ENCODE data around the gene ARHGEF39. TPM values are rescaled to one million over a fixed set of nuclear protein-coding genes. Genes with fewer than 3 reads are reported as not detected.
A peak's percentile ranks its signal among the peaks of the same experiment; 100 is the strongest.

ARHGEF39 gene
- total RNA-seq, 1 donor from 2014 or later = 1.0 TPM

- Mint-ChIP-seq H3K4me3 (ENCODE audit: unreplicated experiment) (peak within 1 kb of the TSS; percentile 87), H3K36me3 (ENCODE audit: low read depth, unreplicated experiment) (no peaks in the 10 kb centered on the region), H3K9me3 (ENCODE audit: unreplicated experiment) (no peaks in the 10 kb centered on the region), H3K4me1 (ENCODE audit: low read depth, unreplicated experiment) (peaks cover 12% of the 10 kb centered on the region), H3K27me3 (ENCODE audit: low read depth, unreplicated experiment) (no peaks in the 10 kb centered on the region), H3K27ac (ENCODE audit: unreplicated experiment) (peak within 1 kb of the TSS; percentile 75)
- peaks cover 11% of the 10 kb centered on the region for H3K79me2 ChIP-seq (ENCODE audit: insufficient read depth, low read length)
- no peaks in the 10 kb centered on the region for H3K9me3 ChIP-seq (ENCODE audit: insufficient read depth, low read depth, low read length)
- peak within 1 kb of the TSS; percentile 78 for H3K4me3 ChIP-seq (ENCODE audit: insufficient read depth, low read depth, low read length)
- DNase-seq (ENCODE audit: low read depth) = peak; percentile 99
- FAIRE-seq = no peak
- peaks cover 15% of the 10 kb centered on the region for H3K4me1 ChIP-seq (ENCODE audit: insufficient read depth, low read length)
- peak within 1 kb of the TSS; percentile 92 for H2AFZ ChIP-seq (ENCODE audit: low read depth, low read length)
- H3K4me2 ChIP-seq (ENCODE audit: low read length) = peak within 1 kb of the TSS; percentile 86
- peaks cover 8% of the 10 kb centered on the region for H4K20me1 ChIP-seq (ENCODE audit: insufficient read depth, low read length)
- H3K27ac ChIP-seq (ENCODE audit: low read depth, low read length) = peak within 1 kb of the TSS; percentile 100
- H3K27me3 ChIP-seq (ENCODE audit: insufficient read depth, low read length) = no peaks in the 10 kb centered on the region
- H3K36me3 ChIP-seq (ENCODE audit: insufficient read depth, low read length) = peaks cover 6% of the 10 kb centered on the region
- TF ChIP-seq CTCF (IDR thresholded peaks at IDR 0.05; ENCODE audit: insufficient read depth, low read depth, low read length) (no peak), EZH2 (IDR thresholded peaks at IDR 0.05; ENCODE audit: insufficient read depth, low read length) (no peak)
- peak within 1 kb of the TSS; percentile 92 for H3K9ac ChIP-seq (ENCODE audit: low read length)
Measured at GRCh38 chr9:35657546-35658136, 7.4 kb downstream of the ARHGEF39 start, which contains the start of gene RMRP. Gene RMRP (minus strand): TSS chr9:35658019.

- H3K27me3 Mint-ChIP-seq (ENCODE audit: low read depth, unreplicated experiment) = no peaks in the 10 kb centered on the region
- DNase-seq (ENCODE audit: low read depth) (peak; percentile 47), FAIRE-seq (no peak)
- Histone ChIP-seq H3K27ac (ENCODE audit: low read depth, low read length) (peak overlapping the region; percentile 59), H3K4me2 (ENCODE audit: low read length) (peak overlapping the region; percentile 86), H3K79me2 (ENCODE audit: insufficient read depth, low read length) (peaks cover 11% of the 10 kb centered on the region), H3K36me3 (ENCODE audit: insufficient read depth, low read length) (peaks cover 4% of the 10 kb centered on the region), H3K4me1 (ENCODE audit: insufficient read depth, low read length) (peaks cover 15% of the 10 kb centered on the region), H2AFZ (ENCODE audit: low read depth, low read length) (peak overlapping the region; percentile 58), H3K27me3 (ENCODE audit: insufficient read depth, low read length) (no peaks in the 10 kb centered on the region), H3K4me3 (ENCODE audit: insufficient read depth, low read depth, low read length) (peak overlapping the region; percentile 31), H3K9ac (ENCODE audit: low read length) (peak overlapping the region; percentile 68), H4K20me1 (ENCODE audit: insufficient read depth, low read length) (peaks cover 8% of the 10 kb centered on the region), H3K9me3 (ENCODE audit: insufficient read depth, low read depth, low read length) (no peaks in the 10 kb centered on the region)
- no peak for TF ChIP-seq CTCF (IDR thresholded peaks at IDR 0.05; ENCODE audit: insufficient read depth, low read depth, low read length)
- no peak for TF ChIP-seq EZH2 (IDR thresholded peaks at IDR 0.05; ENCODE audit: insufficient read depth, low read length)
- H3K27ac Mint-ChIP-seq (ENCODE audit: unreplicated experiment) = peak overlapping the region; percentile 72
- peak overlapping the region; percentile 14 for H3K4me3 Mint-ChIP-seq (ENCODE audit: unreplicated experiment)
- H3K36me3 Mint-ChIP-seq (ENCODE audit: low read depth, unreplicated experiment) = no peaks in the 10 kb centered on the region
- H3K9me3 Mint-ChIP-seq (ENCODE audit: unreplicated experiment) = no peaks in the 10 kb centered on the region
- H3K4me1 Mint-ChIP-seq (ENCODE audit: low read depth, unreplicated experiment) = peaks cover 11% of the 10 kb centered on the region
Measured at GRCh38 chr9:35656831-35657545, 8.0 kb downstream of the ARHGEF39 start.

GRCh38 chr9:35656348-35656747 lies 8.6 kb downstream of the ARHGEF39 start:
- TF ChIP-seq CTCF (IDR thresholded peaks at IDR 0.05; ENCODE audit: insufficient read depth, low read depth, low read length) = no peak
- TF ChIP-seq EZH2 (IDR thresholded peaks at IDR 0.05; ENCODE audit: insufficient read depth, low read length) = no peak
- H4K20me1 ChIP-seq (ENCODE audit: insufficient read depth, low read length) = peaks cover 8% of the 10 kb centered on the region
- Mint-ChIP-seq H3K27ac (ENCODE audit: unreplicated experiment) (no peak overlapping the region), H3K9me3 (ENCODE audit: unreplicated experiment) (no peaks in the 10 kb centered on the region), H3K4me3 (ENCODE audit: unreplicated experiment) (no peak overlapping the region), H3K4me1 (ENCODE audit: low read depth, unreplicated experiment) (peaks cover 9% of the 10 kb centered on the region), H3K27me3 (ENCODE audit: low read depth, unreplicated experiment) (no peaks in the 10 kb centered on the region), H3K36me3 (ENCODE audit: low read depth, unreplicated experiment) (no peaks in the 10 kb centered on the region)
- H3K9ac ChIP-seq (ENCODE audit: low read length) = no peak overlapping the region
- no peaks in the 10 kb centered on the region for H3K27me3 ChIP-seq (ENCODE audit: insufficient read depth, low read length)
- peaks cover 2% of the 10 kb centered on the region for H3K36me3 ChIP-seq (ENCODE audit: insufficient read depth, low read length)
- no peak overlapping the region for H3K27ac ChIP-seq (ENCODE audit: low read depth, low read length)
- H2AFZ ChIP-seq (ENCODE audit: low read depth, low read length) = no peak overlapping the region
- H3K4me1 ChIP-seq (ENCODE audit: insufficient read depth, low read length) = peaks cover 15% of the 10 kb centered on the region
- no peak overlapping the region for H3K4me3 ChIP-seq (ENCODE audit: insufficient read depth, low read depth, low read length)
- no peaks in the 10 kb centered on the region for H3K9me3 ChIP-seq (ENCODE audit: insufficient read depth, low read depth, low read length)
- no peak for FAIRE-seq
- no peak overlapping the region for H3K4me2 ChIP-seq (ENCODE audit: low read length)
- peaks cover 11% of the 10 kb centered on the region for H3K79me2 ChIP-seq (ENCODE audit: insufficient read depth, low read length)
- DNase-seq (ENCODE audit: low read depth) = no peak
